T-helper 2 cell (primary cell): ENCODE data around the gene AIP.
"Not testable (repeated sequence)": the region's sequence is repeated elsewhere in the genome, so short reads cannot be mapped to it uniquely, and the experiment has no call there.

Source experiments
- DNase-seq, 5 experiments: peaks; one replicate each; pipeline versions ENCODE4 v3.0.0 to v3.0.0-alpha.2; 2012 to 2022

The AIP gene

DNA sequence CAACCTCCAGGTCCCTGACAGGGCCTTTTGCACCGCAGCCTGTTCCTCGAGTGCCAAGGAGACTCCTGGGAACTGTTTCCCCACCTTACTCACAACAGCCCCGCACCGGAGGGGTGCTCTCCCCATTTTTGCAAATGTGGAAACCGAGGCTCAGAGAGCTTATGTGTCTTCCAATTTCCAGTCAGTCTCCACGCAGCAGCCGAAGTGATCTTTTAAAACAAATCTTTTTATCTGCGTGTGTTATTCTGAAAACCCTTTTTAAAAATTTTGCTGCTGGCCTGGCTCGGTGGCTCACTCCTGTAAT lies 13.4 kb upstream of the AIP start:
- no peak for DNase-seq

DNA sequence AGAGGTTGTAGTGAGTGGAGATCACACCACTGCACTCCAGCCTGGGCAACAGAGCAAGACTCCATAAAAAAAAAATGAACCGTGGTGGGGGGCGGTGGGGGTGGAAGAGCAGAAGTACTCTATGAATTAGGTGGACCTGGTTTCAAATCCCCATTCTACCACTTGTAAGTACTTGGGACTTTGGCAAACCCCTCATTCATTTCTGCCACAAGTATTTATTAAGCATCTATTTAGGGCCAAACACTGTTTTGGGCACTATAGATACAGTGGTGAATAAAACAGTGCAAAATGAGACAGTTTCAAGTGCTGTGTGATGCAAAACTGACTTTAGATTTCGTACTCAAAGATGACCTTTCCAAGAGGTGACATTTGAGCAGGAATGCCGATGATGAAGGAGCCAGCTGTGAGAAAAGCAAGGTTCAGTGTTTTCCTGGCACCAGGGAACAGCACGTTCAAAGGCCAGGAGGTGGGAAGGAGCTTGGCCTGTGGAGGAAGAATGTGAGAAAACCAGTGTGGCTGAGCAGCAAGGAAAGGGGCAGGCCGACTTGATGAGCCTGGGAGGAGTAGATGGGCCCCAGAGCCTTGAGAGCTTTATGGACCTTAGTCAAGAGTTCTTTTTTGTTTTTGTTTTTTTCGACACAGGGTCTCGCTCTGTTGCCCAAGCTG lies 12.4 kb upstream of the AIP start:
- DNase-seq, result no peak

DNA sequence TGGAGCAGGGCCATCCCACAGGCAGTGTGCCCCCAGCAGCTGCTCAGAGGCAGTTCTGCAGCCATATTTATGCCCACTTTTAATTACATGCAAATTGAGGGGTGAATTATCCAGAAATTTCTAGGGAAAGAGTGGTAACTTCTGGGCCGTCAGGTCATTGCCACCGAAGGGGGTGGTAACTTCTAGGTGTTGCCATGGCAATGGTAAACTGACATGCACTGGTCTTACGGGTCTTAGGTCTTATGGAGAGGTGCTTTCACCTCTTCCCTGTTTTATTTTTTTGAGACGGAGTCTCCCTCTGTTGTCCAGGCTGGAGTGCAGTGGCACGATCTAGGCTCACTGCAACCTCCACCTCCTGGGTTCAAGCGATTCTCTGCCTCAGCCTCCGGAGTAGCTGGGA lies 9.9 kb upstream of the AIP start:
- no peak for DNase-seq

DNA sequence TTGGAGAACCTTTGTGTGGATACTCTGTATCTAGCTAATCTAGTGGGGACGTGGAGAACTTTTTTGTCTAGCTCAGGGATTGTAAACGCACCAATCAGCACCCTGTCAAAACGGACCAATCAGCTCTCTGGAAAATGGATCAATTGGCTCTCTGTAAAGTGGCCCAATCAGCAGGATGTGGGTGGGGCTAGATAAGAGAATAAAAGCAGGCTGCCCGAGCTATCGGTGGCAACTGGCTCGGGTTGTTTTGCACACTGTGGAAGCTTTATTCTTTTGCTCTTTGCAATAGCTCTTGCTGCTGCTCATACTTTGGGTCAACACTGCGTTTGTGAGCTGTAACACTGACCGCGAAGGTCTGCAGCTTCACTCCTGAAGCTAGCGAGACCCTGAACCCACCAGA lies 6.1 kb upstream of the AIP start:
- not testable (repeated sequence) for DNase-seq

DNA sequence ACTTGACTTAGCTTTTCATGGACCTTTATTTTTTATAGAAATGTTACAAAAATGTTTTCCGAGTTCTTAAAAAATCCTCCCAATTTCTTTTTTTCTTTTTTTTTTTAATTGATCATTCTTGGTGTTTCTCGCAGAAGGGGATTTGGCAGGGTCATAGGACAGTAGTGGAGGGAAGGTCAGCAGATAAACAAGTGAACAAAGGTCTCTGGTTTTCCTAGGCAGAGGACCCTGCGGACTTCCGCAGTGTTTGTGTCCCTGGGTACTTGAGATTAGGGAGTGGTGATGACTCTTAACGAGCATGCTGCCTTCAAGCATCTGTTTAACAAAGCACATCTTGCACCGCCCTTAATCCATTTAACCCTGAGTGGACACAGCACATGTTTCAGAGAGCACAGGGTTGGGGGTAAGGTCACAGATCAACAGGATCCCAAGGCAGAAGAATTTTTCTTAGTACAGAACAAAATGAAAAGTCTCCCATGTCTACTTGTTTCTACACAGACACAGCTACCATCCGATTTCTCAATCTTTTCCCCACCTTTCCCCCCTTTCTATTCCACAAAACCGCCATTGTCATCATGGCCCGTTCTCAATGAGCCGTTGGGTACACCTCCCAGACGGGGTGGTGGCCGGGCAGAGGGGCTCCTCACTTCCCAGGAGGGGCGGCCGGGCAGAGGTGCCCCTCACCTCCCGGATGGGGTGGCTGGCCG lies 5.3 kb upstream of the AIP start:
- DNase-seq, result not testable (repeated sequence)

DNA sequence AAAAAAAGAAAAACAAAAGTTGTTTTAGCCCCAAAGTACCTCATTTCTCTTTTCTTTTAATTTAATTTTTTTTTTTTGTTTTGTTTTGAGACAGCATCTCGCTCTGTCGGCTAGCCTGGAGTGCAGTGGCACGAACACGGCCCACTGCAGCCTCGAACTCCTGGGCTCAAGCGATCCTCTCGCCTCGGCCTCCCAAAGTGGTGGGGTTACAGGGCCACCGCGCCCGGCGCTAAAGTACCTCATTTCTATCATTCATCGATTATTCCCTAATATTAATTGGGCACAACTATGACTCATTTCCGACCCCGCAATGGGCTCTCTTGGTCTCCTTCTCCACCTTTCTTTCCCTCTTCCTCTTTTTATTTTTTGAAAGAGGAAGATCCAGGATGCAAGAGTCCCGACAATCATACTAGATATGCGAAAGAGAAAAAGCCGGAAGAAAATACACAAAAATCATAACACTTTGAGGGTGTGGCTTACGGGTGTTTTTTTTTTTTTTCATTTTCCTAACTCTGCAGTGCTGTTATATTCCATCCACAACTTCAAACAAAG lies 475 bp upstream of the AIP start:
- peak in 1 of 5 experiments; percentile 55 for DNase-seq

DNA sequence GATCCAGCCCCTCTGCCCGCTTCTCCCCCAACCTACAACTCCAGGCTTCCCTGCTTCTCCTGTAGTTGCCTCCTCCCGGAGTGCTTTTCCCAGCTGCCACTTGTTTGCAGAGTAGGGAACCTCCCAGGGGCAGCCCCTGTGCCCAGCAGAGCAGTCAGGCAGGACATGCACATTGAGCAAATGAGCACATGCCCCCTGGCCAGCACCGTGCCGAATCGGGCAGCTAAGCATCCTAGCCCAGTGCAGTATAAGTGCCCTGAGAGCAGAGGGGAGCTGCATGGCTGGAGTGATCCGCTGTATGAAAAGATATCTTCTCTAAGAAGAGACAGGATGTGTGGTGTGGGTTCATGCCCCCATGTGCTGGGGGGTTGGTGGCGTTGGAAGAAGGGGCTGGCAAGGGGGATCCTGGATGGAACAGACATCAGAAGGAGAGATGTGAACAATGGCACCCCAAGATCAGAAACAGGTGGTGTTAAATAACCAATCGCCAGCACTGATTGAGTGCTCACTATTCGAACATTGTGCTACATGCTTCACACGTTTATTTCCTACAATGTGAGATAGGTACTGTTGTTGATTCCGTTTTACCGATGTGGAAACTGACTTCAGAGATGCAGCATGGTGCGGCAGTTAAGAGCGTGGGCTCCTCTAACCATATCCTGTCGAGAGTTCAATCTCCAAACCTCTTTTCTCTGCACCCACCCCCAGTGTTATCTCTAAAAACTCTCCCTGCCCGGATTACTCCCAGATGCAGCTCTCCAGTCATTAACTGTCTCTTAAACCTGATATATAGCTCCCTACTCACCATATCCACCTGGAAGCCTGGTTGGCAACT lies 1.2 kb downstream of the AIP start:
- DNase-seq, result peak in 2 of 5 experiments; percentile 63 to 93

DNA sequence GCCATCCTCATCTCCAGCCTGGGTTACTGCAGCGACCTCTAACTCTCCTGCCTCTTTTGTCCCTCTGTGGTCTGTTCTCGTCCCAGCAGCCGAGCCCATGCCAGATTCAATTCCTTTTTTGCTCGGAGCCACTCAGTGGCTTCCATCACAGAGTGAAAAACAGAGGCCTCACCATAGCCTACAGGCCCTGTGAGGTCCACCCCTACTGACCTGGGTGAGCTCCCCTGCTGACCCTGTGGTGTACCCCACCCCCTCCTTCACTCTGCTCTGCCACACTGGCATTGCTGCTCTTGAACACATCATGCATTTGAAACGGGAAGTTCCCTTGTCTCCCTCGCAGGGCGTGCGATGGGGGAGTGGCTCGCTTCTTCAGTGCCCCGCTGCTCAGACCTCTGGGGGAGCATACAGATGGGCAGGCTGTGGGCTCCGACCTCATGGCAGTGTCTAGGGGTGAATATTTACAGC lies 2.1 kb downstream of the AIP start:
- DNase-seq, result peak in 3 of 5 experiments; percentile 46 to 82 (median 47)

DNA sequence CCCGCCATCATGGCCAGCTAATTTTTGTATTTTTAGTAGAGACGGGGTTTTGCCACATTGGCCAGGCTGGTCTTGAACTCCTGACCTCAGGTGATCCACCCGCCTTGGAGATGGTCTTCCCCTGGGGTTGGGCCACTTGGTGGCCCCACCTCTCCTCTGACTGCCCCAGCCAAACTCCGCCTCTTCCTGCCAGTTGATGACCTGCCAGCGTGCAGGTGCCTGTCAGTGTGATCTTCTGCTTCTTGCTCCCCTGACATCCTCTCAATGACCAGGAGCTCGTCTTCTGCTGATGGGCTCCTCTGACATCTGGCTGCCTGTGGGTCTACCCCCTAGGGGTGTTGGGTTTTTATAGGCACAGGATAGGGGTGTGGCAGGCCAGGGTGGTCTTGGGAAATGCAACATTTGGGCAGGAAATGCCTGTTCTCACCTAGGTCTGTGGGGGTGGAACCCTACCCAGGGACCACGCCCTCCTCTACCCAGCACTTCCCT lies 3.1 kb downstream of the AIP start:
- peak in 2 of 5 experiments; percentile 60 to 85 for DNase-seq

DNA sequence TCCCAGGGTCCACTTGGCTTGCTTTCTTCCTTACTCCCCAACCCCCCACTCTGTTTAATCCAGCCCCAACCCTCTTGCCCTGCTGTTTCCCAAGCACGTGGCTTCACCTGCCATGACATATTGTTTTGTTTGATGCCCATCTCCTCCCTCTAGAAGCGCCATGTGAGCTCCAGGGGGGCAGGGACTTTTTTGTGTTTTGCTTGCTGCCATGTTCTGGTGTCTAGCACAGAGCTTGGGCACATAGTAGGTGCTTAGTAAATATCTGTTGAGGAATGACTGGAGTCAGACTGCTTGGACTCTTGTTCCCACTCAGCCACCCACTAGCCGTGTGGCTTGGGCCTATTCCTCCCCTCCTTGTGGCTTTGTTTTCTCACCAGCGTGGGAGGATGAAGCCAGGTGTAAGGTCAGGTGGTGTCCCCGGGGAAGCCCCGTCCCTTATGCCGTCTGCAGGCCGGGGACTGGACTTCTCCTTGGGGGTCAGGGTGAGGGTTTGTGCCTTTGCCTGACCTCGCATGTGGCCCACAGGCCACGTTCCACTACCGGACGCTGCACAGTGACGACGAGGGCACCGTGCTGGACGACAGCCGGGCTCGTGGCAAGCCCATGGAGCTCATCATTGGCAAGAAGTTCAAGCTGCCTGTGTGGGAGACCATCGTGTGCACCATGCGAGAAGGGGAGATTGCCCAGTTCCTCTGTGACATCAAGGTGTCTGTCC lies 3.8 kb downstream of the AIP start:
- DNase-seq, result peak in 1 of 5 experiments; percentile 33

DNA sequence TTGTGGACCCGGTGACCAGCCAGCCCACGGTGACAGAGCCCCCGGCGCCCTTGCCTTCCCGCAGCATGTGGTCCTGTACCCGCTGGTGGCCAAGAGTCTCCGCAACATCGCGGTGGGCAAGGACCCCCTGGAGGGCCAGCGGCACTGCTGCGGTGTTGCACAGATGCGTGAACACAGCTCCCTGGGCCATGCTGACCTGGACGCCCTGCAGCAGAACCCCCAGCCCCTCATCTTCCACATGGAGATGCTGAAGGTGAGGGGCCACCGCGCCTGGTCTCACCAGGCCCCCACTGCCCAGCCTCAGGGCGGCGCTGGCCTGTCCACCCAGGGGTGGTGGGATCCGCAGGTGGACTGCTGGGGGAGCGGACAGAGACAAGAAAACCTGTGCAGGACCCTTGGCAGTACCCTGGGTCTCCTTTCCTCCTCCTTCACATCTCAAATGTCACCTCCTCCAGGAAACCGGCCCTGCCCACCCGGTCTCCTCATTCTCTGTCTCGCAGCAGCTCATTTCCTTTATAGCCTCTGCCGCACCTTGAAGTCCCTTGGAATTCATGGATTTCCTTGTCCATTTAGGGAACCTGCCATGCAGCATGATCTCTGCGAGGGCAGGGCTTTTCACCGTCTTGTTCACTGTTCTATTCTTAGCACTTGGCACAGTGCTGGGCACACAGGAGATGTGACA lies 6.5 kb downstream of the AIP start:
- DNase-seq, result no peak

DNA sequence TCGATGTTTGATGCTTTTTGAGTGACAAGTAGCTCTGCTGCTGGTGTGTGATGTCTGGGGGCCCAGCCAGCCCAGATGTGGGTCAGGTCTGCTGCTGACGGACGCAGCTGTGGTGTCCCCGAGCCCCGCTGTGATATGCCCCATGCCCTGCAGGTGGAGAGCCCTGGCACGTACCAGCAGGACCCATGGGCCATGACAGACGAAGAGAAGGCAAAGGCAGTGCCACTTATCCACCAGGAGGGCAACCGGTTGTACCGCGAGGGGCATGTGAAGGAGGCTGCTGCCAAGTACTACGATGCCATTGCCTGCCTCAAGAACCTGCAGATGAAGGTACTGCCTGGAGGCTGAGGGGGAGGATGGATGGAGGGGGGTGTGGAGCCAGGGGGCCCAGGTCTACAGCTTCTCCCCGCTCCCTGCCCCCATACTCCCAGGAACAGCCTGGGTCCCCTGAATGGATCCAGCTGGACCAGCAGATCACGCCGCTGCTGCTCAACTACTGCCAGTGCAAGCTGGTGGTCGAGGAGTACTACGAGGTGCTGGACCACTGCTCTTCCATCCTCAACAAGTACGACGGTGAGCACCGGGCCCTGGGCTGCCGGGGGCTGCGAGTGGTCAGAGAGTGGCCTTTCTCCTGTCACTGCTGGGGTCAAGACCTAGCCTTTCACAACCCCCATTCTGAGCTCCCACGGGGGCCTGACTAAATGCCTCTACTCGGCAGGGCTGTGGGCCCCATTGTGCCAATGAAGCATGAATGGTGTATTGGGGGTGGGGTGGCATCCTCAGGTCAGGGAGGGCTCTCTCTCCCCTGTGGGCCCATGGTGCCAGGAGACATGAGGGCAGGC lies 7.3 kb downstream of the AIP start:
- no peak for DNase-seq

DNA sequence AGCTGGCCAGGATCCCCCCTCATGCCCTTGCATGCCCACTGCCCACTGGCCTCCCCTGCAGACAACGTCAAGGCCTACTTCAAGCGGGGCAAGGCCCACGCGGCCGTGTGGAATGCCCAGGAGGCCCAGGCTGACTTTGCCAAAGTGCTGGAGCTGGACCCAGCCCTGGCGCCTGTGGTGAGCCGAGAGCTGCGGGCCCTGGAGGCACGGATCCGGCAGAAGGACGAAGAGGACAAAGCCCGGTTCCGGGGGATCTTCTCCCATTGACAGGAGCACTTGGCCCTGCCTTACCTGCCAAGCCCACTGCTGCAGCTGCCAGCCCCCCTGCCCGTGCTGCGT lies 7.9 kb downstream of the AIP start:
- DNase-seq, result no peak

DNA sequence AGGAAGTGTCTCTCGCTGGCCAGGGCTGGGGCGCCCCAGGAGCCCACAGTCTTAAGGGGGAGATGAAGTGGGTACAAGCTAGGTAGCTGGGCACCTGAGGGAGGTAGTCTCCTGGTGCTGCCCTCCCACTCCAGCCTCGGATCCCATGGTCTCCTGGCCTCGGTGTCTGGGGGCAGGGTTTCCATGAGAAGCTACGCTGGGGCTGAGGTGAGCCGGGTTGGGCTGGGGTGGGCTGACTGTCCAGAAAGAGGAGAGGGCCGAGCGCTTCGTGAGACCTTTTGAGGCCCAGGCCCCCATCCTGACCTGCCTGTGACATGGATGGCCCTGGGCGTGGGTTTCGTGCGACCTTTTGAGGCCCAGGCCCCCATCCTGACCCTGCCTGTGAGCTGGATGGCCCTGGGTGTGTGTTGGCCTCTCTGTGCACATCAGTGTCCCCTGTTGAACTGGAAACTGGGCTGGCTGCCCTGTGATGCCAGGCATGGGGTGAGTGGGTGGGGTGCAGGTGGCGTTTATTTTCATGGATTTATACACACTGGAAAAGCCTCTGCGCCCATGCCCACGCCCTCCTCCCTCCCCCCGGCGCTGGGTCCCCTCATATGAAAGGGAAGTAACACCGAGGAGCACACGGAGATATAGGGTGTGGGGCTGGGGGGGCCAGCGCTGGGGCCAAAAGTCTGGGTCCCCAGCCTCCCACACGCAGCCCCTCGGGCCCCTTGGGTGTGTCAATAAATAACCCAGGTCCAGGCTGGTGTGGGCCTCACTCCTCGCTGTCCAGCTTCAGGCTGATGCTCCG lies 8.6 kb downstream of the AIP start:
- DNase-seq, result no peak

DNA sequence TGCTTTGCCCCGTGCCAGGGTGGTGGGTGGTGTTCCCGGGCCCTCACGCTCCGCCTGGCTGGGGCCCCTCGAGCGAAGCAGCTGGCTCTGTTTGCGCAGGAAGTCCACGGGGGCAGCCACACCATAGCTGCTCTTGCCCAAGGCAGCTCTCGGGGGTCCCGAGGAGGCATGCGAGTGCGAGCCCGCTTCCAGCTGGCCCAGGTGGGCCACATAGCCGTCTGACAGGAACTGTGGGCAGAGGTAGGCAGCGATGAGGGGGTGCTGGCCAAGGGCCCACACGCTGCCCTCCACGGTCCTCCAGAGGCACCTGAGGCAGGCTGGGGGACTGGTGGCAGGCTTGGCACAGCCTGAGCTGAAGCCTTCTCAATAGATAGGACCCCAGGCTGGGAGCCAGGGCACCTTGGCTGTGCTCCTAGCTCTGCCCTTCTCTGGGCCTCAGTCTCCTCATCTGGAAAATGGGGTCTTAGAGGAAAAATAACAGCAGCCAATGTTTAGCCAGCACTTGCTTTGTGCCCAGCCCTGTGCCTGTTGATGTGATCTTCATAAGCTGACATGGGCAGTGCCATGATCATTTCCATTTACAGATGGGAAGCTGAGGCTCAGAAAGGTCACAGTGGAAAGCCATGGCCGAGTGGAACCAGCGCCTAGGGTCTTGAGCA lies 9.4 kb downstream of the AIP start:
- no peak for DNase-seq

DNA sequence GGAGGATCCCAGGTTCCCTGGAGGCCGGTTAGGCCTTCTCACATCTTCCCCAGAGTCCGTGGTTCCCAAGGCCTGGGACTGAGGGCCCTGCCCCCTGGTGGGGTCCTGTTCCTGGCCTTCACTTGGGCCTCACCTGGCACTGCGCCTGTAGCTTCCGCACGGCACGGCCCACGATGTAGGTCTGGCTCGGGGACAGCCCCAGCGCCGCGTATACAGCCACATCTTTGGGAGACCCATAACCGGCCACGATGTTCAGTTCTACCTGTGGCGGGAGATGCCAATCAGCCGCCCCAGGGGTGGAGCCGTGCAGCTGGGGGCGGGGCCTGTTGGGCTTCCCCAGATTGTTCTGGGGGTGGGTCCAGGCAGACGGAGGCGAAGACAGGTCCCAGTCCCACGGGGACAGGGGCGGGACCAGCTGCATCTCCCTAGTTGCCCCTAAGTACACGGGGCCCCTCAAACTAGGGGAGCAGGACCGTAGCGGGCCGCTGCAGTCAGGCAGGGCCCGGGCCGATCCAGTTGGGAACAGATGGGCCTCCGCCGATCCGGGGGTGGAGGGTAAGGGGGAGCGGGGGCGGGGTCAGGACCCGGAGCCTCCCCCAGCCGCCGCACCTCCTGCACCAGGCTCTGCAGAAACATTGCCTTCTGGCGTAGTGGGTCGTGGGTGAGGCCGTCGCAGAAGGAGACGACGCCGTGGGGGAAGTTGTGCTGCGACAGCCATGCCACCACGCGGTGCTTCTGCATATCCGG lies 10.1 kb downstream of the AIP start:
- DNase-seq, result no peak

DNA sequence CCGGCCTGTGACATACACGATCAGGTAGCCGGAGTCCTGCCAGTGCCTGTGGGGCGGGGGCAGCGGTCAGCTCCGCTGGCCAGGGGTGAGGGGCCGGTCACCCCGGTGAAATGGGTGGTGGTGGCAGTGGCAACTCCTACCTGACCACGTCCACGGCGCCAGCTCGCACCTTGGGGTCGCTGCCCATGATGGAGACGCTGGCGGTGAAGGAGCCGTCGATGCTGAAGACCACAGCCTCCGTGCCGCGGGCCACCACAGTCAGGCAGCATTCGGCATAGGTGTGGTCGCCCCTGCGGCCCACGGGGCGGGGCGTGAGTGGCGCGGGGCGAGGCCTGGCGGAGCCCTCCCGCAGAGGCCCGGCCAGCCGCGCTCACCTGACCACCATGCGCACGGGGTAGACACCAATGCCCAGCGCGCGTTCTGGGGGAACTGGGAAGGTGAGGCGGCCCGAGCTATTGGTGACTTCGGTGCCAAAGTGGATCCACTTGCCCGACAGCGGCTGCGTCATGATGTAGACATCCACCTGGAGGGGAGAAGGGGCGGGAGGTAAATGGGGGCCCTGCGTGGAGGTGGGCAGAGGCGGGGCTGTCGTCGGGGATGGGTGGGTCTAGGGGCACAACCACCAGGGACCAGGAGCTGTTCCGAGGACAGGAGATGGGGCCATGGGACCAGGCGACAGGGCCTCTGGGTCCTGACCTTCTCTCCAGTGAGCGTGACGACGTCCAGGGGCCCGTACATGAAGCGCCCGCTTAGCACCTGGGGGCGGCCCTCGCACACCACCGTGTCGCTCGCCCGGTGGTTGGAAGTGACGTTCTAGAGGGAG lies 10.9 kb downstream of the AIP start:
- no peak for DNase-seq
